Measurements from ENCODE around the gene CDH5. TPM values are rescaled to one million over a fixed set of nuclear protein-coding genes. Genes with fewer than 3 reads are reported as not detected.

The CDH5 gene
- total RNA-seq, 2 experiments from 2014 or later, result not detected

GRCh38 chr16:66365651-66366050 lies 840 bp upstream of the CDH5 start:
- Histone ChIP-seq H3K79me2 (ENCODE audit: insufficient read depth, low read depth, low read length) (no peaks in the 10 kb centered on the region), H3K9me3 (ENCODE audit: low read length) (no peaks in the 10 kb centered on the region), H2AFZ (ENCODE audit: low read length) (no peak overlapping the region), H3K9me2 (ENCODE audit: insufficient read depth, low read length) (no peaks in the 10 kb centered on the region), H4K20me1 (ENCODE audit: insufficient read depth, low read length) (no peaks in the 10 kb centered on the region), H3K4me2 (ENCODE audit: low read length) (no peak overlapping the region), H3K4me3 (ENCODE audit: low read depth, low read length, poor library complexity, severe bottlenecking) (no peak overlapping the region), H3K27ac (ENCODE audit: low read depth, low read length, poor library complexity, severe bottlenecking) (no peak overlapping the region), H3K36me3 (ENCODE audit: insufficient read depth, low read length) (no peaks in the 10 kb centered on the region), H3K4me1 (ENCODE audit: insufficient read depth, low read length, poor library complexity, severe bottlenecking) (no peaks in the 10 kb centered on the region)
- no peak for DNase-seq (ENCODE audit: low spot score)
- CTCF ChIA-PET (ENCODE audit: unreplicated experiment), result no interaction called here
- no TSS peak for BruUV-seq (replicated peaks)
- TF ChIP-seq EZH2phosphoT487 (IDR thresholded peaks at IDR 0.05; ENCODE audit: borderline replicate concordance, low read depth, low read length) (no peak), CTCF (conservative IDR thresholded peaks at IDR 0.05; ENCODE audit: low read length) (no peak)
- intact Hi-C loops (cut with micrococcal nuclease; ENCODE audit: unreplicated experiment), result no loop called here
- POLR2A ChIA-PET, result no interaction called here

- H3K79me2 ChIP-seq (ENCODE audit: insufficient read depth, low read depth, low read length), result no peaks in the 10 kb centered on the region
- H4K20me1 ChIP-seq (ENCODE audit: insufficient read depth, low read length), result no peaks in the 10 kb centered on the region
- no peaks in the 10 kb centered on the region for H3K9me2 ChIP-seq (ENCODE audit: insufficient read depth, low read length)
- no peak overlapping the region for H3K27ac ChIP-seq (ENCODE audit: low read depth, low read length, poor library complexity, severe bottlenecking)
- H3K9me3 ChIP-seq (ENCODE audit: low read length), result no peaks in the 10 kb centered on the region
- BruUV-seq (replicated peaks), result no TSS peak
- TF ChIP-seq CTCF (conservative IDR thresholded peaks at IDR 0.05; ENCODE audit: low read length) (no peak), EZH2phosphoT487 (IDR thresholded peaks at IDR 0.05; ENCODE audit: borderline replicate concordance, low read depth, low read length) (no peak)
- ChIA-PET POLR2A (no interaction called here), CTCF (ENCODE audit: unreplicated experiment) (no interaction called here)
- H3K4me1 ChIP-seq (ENCODE audit: insufficient read depth, low read length, poor library complexity, severe bottlenecking), result no peaks in the 10 kb centered on the region
- H2AFZ ChIP-seq (ENCODE audit: low read length), result no peak overlapping the region
- no peak overlapping the region for H3K4me2 ChIP-seq (ENCODE audit: low read length)
- no peak for DNase-seq (ENCODE audit: low spot score)
- H3K4me3 ChIP-seq (ENCODE audit: low read depth, low read length, poor library complexity, severe bottlenecking), result no peak overlapping the region
- intact Hi-C loops (cut with micrococcal nuclease; ENCODE audit: unreplicated experiment), result no loop called here
- H3K36me3 ChIP-seq (ENCODE audit: insufficient read depth, low read length), result no peaks in the 10 kb centered on the region
Observed at GRCh38 chr16:66367968-66368891, 1.7 kb downstream of the CDH5 start.

- Histone ChIP-seq H2AFZ (ENCODE audit: low read length) (no peak overlapping the region), H4K20me1 (ENCODE audit: insufficient read depth, low read length) (no peaks in the 10 kb centered on the region), H3K27ac (ENCODE audit: low read depth, low read length, poor library complexity, severe bottlenecking) (no peak overlapping the region), H3K9me2 (ENCODE audit: insufficient read depth, low read length) (no peaks in the 10 kb centered on the region), H3K4me2 (ENCODE audit: low read length) (no peak overlapping the region), H3K4me3 (ENCODE audit: low read depth, low read length, poor library complexity, severe bottlenecking) (no peak overlapping the region), H3K4me1 (ENCODE audit: insufficient read depth, low read length, poor library complexity, severe bottlenecking) (no peaks in the 10 kb centered on the region), H3K36me3 (ENCODE audit: insufficient read depth, low read length) (no peaks in the 10 kb centered on the region), H3K79me2 (ENCODE audit: insufficient read depth, low read depth, low read length) (no peaks in the 10 kb centered on the region), H3K9me3 (ENCODE audit: low read length) (no peaks in the 10 kb centered on the region)
- POLR2A ChIA-PET, result no interaction called here
- intact Hi-C loops (cut with micrococcal nuclease; ENCODE audit: unreplicated experiment), result no loop called here
- CTCF ChIA-PET (ENCODE audit: unreplicated experiment), result no interaction called here
- BruUV-seq (replicated peaks), result no TSS peak
- peak; percentile 14 for DNase-seq (ENCODE audit: low spot score)
- TF ChIP-seq CTCF (conservative IDR thresholded peaks at IDR 0.05; ENCODE audit: low read length), result no peak
- TF ChIP-seq EZH2phosphoT487 (IDR thresholded peaks at IDR 0.05; ENCODE audit: borderline replicate concordance, low read depth, low read length), result no peak
Observed at GRCh38 chr16:66369055-66369592, 2.6 kb downstream of the CDH5 start.
